Esophagus mucosa (tissue), 1 donor: ENCODE results near the gene MPRIP. TPM values are rescaled to one million over a fixed set of nuclear protein-coding genes. Genes with fewer than 3 reads are reported as not detected.

Experiments
- ATAC-seq: fragments of 200-7000 bp; cut with Tn5 transposase; one replicate; pipeline ENCODE4 v1.9.1; 2020
- total RNA-seq: library from RNA; stranded (reverse); gene quantifications from one replicate; pipeline ENCODE4 v1.2.4, GENCODE V29; 2023
- donor health status: DM: yes; HTN: yes; CAD: no.

Gene MPRIP
- total RNA-seq, 1 donor from 2014 or later = 132 TPM

GRCh38 chr17:17050346-17051345 lies 8.4 kb downstream of the MPRIP start:
- no peak for ATAC-seq

DNA sequence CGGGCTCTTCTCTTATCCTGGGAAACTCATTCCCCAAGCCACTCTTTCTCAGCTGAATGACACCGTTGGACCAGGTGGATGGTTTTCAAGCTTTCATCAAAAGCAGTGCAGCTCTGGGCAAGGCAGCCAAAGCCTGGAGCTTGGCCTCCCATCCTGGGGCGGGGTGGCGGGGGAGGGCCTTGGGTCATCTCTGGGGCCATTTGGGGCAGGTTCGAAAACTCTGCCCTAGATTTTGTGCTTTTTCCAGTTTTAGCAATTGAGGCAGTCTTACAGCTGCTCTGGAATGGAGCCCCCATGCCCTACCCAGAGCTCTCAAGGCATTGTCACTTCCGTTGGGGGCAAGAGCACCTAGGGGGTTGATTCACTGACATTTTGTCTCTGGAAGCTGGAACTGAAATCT lies 9.1 kb downstream of the MPRIP start:
- ATAC-seq = no peak

GRCh38 chr17:17051791-17052461 lies 9.7 kb downstream of the MPRIP start:
- ATAC-seq = peak; percentile 15

DNA sequence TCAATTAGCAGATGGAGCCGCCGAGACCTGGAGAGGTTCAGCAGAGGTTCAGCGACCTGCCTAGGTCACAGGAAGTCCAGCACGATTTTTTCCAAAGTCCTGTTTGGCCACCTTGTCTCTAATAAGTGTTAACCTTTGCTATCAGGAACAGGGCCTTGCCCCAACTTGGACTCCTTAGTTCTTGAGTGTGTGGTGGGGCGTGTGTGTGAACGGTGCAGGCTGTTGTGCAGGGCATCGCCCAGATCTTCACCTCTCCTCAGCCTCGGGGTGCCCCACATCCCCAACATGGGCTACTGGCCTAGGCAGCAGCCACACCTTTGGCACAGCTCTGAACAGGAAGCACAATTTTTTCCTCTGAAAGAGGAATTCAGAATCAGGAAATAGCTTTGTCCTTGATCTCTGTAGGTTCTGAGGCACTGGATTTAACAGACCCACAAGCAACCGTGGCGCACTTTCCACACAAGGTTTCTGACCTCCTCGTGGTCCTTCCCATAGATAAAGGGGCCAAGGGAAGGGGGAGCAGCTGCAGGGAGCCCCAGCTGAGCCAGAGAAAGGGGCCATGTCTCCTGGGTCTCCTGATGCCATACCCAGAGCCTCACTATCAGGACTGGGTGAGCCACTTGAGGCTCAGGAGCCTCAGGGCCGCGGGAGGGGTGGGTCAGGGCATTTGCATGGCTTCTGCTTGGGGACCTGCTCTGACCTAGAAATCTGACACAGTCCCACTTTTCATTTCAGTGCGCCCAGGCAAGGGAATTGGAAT lies 10.4 kb downstream of the MPRIP start:
- ATAC-seq = peak; percentile 82

DNA sequence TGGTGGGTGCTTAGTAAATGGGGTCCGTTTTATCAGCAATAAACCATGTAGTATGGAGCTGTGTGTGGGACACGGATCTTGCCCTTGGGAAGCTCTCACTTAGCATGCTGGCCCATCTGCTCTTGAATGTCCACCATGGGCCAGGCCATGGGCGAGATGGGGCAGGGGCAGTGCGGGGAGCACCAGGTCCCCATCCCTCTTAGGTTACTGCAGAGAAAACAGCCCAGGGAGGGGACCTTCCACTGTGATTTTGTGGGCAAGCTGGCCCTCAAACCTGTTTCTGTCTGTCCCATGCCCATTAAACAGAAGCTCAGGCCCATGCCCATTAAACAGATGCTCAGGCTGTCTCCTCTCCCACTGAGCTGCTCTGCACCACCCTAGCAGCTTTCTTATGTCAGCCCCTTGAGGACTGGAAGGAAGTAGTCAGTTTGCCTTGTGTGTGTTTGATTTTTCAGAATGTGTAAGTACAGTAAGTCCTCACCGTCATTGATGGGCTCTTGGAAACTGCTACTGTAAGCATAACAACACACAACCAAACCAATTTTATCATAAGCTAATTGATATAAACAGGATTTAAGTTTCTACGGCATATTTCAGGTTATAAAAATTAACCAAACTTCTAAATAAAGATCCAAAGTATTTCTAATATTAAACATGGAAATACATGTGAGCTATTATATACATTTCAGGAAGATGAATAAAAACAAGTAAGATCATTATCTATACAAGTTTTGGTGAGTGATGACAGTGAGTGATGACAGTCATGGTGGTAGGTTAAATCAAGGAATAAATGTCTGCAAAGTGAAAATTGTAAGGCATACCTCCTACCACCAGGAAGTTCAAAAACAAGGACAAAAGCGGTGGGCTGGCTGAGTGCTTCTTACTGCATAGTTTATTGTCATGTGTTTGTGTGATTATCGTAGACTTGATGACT lies 11.5 kb downstream of the MPRIP start:
- no peak for ATAC-seq

DNA sequence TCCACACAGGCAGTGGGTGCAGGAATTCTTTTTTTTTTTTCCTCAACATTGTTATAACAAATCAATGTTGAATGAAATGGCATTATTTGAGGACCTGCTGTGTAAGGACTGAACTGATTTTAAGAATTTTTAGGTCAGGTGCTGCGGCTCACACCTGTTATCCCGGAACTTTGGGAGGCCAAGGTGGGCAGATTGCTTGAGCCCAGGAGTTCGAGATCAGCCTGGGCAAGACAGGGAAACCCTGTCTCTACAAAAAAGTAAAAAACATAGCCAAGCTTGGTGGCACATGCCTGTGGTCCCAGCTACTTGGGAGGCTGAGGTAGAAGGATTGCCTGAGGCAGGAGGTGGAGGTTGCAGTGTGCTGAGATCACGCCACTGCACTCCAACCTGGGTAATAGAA lies 12.4 kb downstream of the MPRIP start:
- no peak for ATAC-seq

DNA sequence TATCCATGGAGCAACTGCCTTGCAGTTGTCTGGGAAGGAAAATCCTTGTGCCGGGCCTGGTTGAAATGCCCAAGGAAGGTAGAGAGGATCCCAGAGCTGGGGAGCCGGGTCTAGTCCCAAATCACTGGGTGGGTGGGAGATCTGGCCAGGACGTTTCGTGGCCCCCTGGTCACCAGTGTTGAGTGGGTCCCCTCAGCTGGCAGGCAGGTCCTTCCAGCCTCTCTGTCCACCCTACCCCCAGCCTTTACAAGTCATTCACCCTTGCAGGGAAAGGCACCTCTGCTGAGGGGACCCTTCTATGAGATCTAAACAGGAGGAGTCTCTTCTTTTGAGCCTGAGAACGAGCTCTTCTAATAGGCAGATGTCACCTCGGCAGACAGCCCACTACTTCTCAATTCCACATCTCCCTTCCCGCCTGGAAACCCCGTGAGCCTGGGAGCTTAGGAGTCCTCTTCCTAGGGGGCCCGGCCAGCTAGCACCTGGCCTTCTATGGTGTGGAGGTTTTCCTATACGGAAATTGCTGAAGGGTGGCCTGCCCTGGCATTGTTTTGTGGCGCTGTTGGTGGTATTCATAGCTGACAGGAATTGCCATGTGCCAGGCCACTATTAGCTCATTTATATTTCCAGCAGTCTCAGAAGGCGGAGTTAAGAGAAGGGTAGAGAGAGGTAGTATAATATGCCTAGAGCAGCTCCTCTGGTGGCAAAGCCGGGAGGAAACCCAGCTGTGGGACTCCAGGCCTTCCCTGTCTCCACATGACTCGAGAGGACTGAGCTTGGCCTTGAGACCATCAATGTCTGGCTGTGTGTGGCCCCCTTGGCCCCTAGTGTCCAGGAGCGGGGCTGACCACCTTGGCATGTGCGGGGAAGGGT lies 13.3 kb downstream of the MPRIP start:
- peak; percentile 19 for ATAC-seq

DNA sequence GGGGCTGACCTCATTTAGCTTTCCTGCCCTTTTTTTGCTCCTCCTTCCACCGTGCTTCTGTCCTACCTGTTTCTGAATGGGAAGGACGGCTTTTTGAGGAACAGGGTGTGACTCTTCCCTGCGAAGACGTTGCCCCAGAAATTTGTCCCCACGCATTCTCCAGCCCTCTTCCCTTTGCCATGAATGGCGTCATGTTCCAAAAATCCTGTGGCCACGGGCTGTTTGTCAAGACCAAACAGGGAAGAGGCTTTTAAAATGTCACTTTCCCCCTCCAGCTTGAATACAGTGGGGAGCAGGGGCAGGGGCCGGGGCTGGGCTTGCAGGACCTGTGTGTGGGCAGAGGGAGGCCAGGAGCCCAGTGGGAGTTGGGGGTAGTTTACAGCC lies 13.9 kb downstream of the MPRIP start:
- ATAC-seq = no peak

- peak; percentile 9 for ATAC-seq
Observed at GRCh38 chr17:17057057-17057551, 14.8 kb downstream of the MPRIP start.

DNA sequence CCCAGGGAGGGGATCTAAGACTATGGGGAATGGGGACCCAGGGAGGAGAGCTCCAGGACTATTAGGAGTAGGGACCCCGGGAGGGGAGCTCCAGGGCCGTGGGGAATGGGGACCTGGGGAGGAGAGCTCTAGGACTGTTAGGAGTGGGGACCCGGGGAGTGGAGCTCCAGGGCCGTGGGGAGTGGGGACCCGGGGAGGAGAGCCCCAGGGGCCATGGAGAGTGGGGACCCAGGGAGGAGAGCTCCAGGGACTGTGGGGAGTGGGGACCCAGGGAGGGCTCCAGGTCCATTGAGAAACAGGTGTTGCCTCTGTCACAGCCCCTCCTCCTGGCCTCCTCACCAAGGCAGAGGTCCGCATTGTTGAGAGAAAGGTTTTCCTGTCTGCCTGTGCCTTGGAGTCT lies 16.0 kb downstream of the MPRIP start:
- ATAC-seq = no peak

DNA sequence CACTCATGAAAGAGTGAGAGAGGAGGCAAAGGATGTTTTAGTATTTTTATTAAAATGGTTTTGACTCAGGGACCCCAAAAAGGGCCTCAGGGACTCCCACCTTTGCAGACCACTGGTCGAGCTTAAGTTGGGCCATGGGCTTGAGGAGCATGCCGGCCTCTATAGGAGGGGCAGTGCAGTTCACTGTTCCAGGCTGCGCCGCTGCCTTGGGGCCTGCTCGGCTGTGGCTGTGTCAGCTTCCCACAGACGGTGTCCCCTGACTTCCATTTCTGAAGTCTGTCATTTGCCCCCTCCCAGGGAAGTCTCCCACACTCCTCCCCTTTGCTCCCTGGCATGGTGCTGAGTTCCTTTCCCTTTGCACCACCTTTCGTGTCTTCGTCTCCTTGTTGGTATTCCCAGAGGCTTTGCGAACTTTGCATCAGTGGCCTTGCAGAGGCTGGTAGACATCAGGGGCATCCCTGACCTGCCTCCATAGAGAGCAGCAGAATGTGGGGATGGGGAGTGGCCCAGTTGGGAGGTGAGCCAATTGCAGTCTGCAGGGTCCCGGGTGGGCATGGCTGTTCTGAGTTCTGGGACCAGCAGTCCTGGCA lies 17.1 kb downstream of the MPRIP start:
- no peak for ATAC-seq

DNA sequence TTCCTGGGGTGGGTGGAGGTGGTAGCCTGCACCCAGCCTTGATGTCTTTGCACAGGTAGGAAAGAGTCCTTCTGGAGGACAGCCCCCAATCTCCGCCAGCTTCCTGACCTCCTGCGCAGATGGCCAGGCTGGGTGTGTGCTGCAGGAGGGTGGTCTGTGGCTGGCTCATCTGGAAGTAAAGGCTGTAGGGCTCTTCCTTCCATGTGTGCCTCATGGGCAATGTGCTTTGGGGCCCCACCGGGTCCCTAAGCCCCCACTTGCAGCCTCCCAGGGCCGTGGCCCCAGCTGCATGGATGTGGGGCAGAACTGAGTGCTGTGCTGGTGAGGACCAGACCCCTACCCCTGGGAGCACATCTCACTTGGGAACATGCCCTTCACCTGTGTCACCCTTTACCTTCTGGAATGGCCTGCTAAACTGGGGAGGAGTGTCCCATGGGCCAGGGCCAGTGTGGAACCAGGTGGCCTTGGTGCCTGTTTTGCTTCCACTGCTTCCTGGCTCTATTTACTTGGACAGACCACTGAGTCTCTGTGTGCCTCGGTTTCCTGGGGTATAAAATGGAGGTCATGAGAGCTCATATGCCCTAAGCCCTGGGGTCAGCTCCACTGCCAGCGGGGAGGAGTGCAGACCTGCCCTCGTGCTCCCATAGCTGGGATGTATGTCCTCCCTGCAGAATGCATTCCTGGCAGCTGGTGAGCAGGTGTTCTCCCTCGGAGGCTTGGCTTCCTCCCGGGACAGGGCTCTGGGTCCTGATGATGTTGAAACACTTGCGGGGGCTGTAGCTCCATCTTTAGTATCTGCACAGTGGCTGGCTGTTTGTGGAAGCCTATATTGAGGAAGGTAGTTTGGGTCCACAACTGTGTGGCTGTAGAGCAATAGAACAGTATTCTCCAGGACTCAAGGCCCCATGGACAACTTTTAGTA lies 18.0 kb downstream of the MPRIP start:
- no peak for ATAC-seq

DNA sequence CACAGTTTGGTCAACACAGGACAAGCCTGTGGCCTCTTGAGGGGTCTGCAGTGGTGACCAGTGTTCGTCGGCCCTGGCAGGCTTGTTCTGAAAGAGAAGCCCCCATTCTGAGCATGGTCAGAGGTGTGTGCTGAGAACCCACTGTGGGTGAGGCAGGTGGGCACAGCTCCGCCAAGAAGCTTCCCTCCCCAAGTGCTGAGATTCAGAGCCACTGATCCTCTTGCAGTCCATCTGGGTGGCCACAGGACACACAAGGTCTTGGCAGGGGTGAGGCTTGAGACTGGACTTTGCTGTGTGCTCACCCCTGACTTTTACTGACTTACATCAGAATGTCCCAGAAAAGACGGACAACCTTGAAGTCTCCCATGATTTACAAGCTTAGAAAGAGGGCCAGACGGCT lies 18.7 kb downstream of the MPRIP start:
- ATAC-seq = no peak

- no peak for ATAC-seq
Observed at GRCh38 chr17:17061516-17061915, 19.3 kb downstream of the MPRIP start.

- no peak for ATAC-seq
Observed at GRCh38 chr17:17062356-17062755, 20.1 kb downstream of the MPRIP start.

- ATAC-seq = peak; percentile 35
Observed at GRCh38 chr17:17062866-17063265, 20.6 kb downstream of the MPRIP start.

DNA sequence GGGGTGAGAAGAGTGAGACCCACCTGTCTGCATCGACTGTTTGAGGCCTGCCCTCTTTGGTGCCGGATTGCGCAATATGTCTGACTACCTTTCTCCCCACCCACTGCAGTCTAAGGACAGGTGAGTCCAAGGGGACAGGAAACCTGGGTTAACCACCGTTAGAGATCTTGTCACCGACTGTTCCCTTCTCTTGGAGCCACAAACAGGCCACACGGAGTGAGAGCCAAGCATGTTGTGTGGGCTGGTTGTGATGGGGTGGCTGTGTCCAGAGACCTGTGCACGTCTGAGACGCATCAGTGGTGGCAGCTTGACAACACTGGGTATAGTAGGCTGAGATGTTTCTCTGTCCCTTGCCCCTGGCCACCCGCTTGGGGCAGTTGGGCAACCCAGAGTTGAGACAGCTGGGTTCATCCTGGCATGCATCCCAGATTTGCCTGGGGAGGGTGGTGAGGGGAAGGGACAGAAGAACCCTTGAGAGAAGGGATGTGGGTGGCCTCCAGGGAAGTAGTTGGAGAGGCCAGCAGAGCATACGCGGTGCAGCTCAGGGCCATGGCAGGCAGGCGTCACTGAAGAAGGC lies 21.4 kb downstream of the MPRIP start:
- ATAC-seq = peak; percentile 22

DNA sequence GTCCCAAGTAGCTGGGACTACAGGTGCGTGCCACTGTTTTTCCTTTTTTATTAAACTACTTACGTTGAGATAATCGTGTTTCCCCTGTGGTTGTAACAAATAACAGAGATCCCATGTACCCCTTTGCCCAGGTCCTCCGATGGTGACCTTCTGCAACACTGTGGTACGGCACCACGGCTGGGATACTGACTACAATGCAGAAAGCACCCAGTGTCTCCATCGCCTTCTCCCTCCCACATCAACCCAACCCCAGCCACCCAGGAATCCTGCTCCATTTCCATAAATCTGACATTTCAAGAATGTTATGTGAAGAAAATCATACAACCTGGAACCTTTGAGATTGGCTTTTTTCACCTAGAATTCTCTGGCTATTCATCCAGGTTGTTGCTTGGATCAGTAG lies 22.1 kb downstream of the MPRIP start:
- no peak for ATAC-seq

DNA sequence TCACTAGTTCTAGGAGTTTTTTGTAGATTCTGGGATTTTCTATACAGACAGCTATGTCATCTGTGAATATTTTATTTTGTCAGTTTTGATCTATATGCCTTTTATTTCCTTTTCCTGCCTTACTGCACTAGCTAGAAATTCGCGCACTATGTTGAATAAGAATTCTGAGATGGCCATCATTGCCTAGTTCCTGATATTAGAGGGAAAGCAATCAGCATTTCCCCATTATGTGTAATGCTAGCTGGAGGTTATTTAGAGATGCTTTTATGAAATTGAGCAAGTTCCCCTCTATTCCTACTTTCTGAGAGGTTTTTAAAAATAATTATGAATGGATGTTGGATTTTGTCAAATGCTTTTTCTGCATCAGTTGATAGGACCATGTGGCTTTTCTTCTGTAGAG lies 23.8 kb downstream of the MPRIP start:
- no peak for ATAC-seq
